ENCODE results near the gene PLEKHN1. TPM values are rescaled to one million over a fixed set of nuclear protein-coding genes. Genes with fewer than 3 reads are reported as not detected.

The PLEKHN1 gene
- total RNA-seq, 4 donors from 2014 or later = 0.14 to 1.4 TPM; not detected in 2

DNA sequence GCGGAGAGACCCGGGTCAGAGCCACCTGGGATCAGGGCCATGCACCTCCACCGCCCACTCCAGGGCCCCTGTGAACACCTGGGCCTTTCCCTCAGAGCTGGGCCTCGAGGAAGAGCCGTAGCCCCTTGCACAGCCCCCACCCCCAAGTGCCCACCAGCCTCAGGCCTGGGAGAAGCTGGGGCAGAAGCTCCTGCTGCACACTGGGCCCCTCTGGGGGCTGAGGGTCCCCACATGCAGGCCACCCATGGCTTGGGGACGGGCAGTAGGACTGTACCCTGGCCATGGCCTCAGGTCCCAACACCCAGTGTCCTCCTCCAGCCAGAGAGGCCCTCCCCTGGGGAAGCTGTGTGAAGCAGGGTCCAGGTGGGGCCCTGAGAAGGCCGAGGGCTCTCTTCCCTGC is 13.7 kb upstream of the PLEKHN1 start:
- H3K9me3 ChIP-seq = no peaks in the 10 kb centered on the region
- H3K27ac ChIP-seq = no peak overlapping the region
- H3K27me3 ChIP-seq = no peaks in the 10 kb centered on the region
- WGBS, 2 donors (ENCODE audit: low coverage in 1 of 2) = 91% methylated on average over 4 of the region's 7 CpGs; no CpG with 5 or more reads in 1 of the 2 donors
- no peak for DNase-seq
- in situ Hi-C loops (cut with MboI; ENCODE audit: low pct_ligation_motif_present in 1 of 4, low pct_unique_long_range_greater_than_20kb in 1 of 4, low sequenced_read_pairs in 3 of 4) = no loop called here
- H3K36me3 ChIP-seq = peaks cover 0 to 42% (median 18%) of the 10 kb centered on the region in 4 donors
- H3K4me1 ChIP-seq = peaks cover 0 to 7% (median 2%) of the 10 kb centered on the region in 4 donors
- no peak overlapping the region for H3K4me3 ChIP-seq
- intact Hi-C loops (cut with DNase I; ENCODE audit: low total_unique reads) = no loop called here
- TF ChIP-seq CTCF (IDR thresholded peaks at IDR 0.05) (no peak), POLR2A (IDR thresholded peaks at IDR 0.05) (no peak), EP300 (IDR thresholded peaks at IDR 0.05; ENCODE audit: low read depth) (no peak), POLR2AphosphoS5 (IDR thresholded peaks at IDR 0.05) (no peak)

- intact Hi-C loops (cut with DNase I; ENCODE audit: low total_unique reads) (no loop called here), in situ Hi-C loops (cut with MboI; ENCODE audit: low pct_ligation_motif_present in 1 of 4, low pct_unique_long_range_greater_than_20kb in 1 of 4, low sequenced_read_pairs in 3 of 4) (no loop called here)
- Histone ChIP-seq H3K36me3 (peaks cover 0 to 42% (median 18%) of the 10 kb centered on the region in 4 donors), H3K4me1 (peaks cover 8 to 17% (median 12%) of the 10 kb centered on the region in 4 donors), H3K9me3 (no peaks in the 10 kb centered on the region), H3K4me3 (no peak overlapping the region), H3K27me3 (no peaks in the 10 kb centered on the region), H3K27ac (no peak overlapping the region)
- no peak for DNase-seq
- 91% methylated on average over 27 of the region's 32 CpGs; no CpG with 5 or more reads in 1 of the 2 donors for WGBS, 2 donors (ENCODE audit: low coverage in 1 of 2)
- TF ChIP-seq POLR2AphosphoS5 (IDR thresholded peaks at IDR 0.05) (no peak), CTCF (IDR thresholded peaks at IDR 0.05) (no peak), POLR2A (IDR thresholded peaks at IDR 0.05) (no peak), EP300 (IDR thresholded peaks at IDR 0.05; ENCODE audit: low read depth) (no peak)
Measured at GRCh38 chr1:953524-954320, 12.6 kb upstream of the PLEKHN1 start.

DNA sequence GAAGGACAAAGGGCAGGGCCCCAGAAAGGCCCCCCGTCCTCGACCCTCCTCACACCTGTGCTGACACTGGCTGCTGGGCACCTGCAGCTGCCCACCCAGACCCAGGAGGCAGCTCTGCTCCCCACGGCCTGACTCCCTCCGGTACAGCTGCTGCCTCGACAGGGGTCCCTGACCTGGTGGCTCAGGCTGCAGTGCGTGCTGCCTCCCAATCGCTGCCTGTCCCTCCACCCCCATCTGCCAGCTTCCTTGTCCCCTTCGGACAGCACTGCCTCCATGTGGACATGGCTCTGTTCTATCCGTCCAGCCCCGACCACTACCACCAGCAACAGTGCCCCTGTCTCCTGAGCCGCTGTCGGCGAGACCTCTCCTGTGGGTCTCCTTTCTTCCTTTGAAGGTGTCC is 11.4 kb upstream of the PLEKHN1 start:
- intact Hi-C loops (cut with DNase I; ENCODE audit: low total_unique reads) (no loop called here), in situ Hi-C loops (cut with MboI; ENCODE audit: low pct_ligation_motif_present in 1 of 4, low pct_unique_long_range_greater_than_20kb in 1 of 4, low sequenced_read_pairs in 3 of 4) (no loop called here)
- no peak for DNase-seq
- Histone ChIP-seq H3K4me3 (no peak overlapping the region), H3K4me1 (peaks cover 12 to 23% (median 19%) of the 10 kb centered on the region in 4 donors), H3K9me3 (no peaks in the 10 kb centered on the region), H3K36me3 (peaks cover 0 to 42% (median 16%) of the 10 kb centered on the region in 4 donors), H3K27me3 (no peaks in the 10 kb centered on the region), H3K27ac (no peak overlapping the region)
- 85% methylated on average over 13 of the region's 13 CpGs; no CpG with 5 or more reads in 1 of the 2 donors for WGBS, 2 donors (ENCODE audit: low coverage in 1 of 2)
- TF ChIP-seq CTCF (IDR thresholded peaks at IDR 0.05) (no peak), EP300 (IDR thresholded peaks at IDR 0.05; ENCODE audit: low read depth) (no peak), POLR2A (IDR thresholded peaks at IDR 0.05) (no peak), POLR2AphosphoS5 (IDR thresholded peaks at IDR 0.05) (no peak)

- H3K4me3 ChIP-seq = no peak overlapping the region
- in situ Hi-C loops (cut with MboI; ENCODE audit: low pct_ligation_motif_present in 1 of 4, low pct_unique_long_range_greater_than_20kb in 1 of 4, low sequenced_read_pairs in 3 of 4) (no loop called here), intact Hi-C loops (cut with DNase I; ENCODE audit: low total_unique reads) (no loop called here)
- H3K36me3 ChIP-seq = peaks cover 0 to 42% (median 16%) of the 10 kb centered on the region in 4 donors
- H3K9me3 ChIP-seq = no peaks in the 10 kb centered on the region
- no peak for DNase-seq
- TF ChIP-seq EP300 (IDR thresholded peaks at IDR 0.05; ENCODE audit: low read depth) = no peak
- TF ChIP-seq POLR2AphosphoS5 (IDR thresholded peaks at IDR 0.05) = no peak
- TF ChIP-seq CTCF (IDR thresholded peaks at IDR 0.05) = no peak
- TF ChIP-seq POLR2A (IDR thresholded peaks at IDR 0.05) = no peak
- no peak overlapping the region for H3K27ac ChIP-seq
- H3K4me1 ChIP-seq = peaks cover 13 to 26% (median 23%) of the 10 kb centered on the region in 4 donors
- no peaks in the 10 kb centered on the region for H3K27me3 ChIP-seq
- WGBS, 2 donors (ENCODE audit: low coverage in 1 of 2) = 83 to 93% methylated on average over 3 to 6 of the region's 6 CpGs
Measured at GRCh38 chr1:955474-955873, 10.8 kb upstream of the PLEKHN1 start.

Data from transverse colon (tissue), 4 donors.